Measurements from ENCODE around the gene ARID3A. TPM values are rescaled to one million over a fixed set of nuclear protein-coding genes. Genes with fewer than 3 reads are reported as not detected.

ARID3A gene
- total RNA-seq, 1 donor from 2014 or later, result 2.6 TPM

- Histone ChIP-seq H3K9ac (ENCODE audit: low read depth in 1 of 3, low read length in 3 of 3) (no peak overlapping the region), H3K4me1 (ENCODE audit: control insufficient read depth in 3 of 3, insufficient read depth in 3 of 3, low read length in 3 of 3) (peaks cover 3 to 11% (median 5%) of the 10 kb centered on the region in 3 donors), H3K27ac (ENCODE audit: low read depth, low read length) (no peak overlapping the region), H3K27me3 (ENCODE audit: control insufficient read depth in 3 of 3, insufficient read depth in 3 of 3, low read length in 3 of 3) (peaks cover 0 to 21% (median 10%) of the 10 kb centered on the region in 3 donors), H3K4me3 (ENCODE audit: low read length in 3 of 3) (no peak overlapping the region), H3K36me3 (ENCODE audit: control insufficient read depth in 3 of 3, insufficient read depth in 3 of 3, low read length in 3 of 3) (no peaks in the 10 kb centered on the region), H3K9me3 (ENCODE audit: control insufficient read depth in 3 of 3, low read length in 3 of 3) (no peaks in the 10 kb centered on the region)
Measured at GRCh38 chr19:945401-946252, 19.8 kb downstream of the ARID3A start.

- H3K9me3 ChIP-seq (ENCODE audit: control insufficient read depth in 3 of 3, low read length in 3 of 3), result no peaks in the 10 kb centered on the region
- H3K4me1 ChIP-seq (ENCODE audit: control insufficient read depth in 3 of 3, insufficient read depth in 3 of 3, low read length in 3 of 3), result peaks cover 0 to 2% (median 0%) of the 10 kb centered on the region in 3 donors
- H3K36me3 ChIP-seq (ENCODE audit: control insufficient read depth in 3 of 3, insufficient read depth in 3 of 3, low read length in 3 of 3), result no peaks in the 10 kb centered on the region
- no peak overlapping the region for H3K9ac ChIP-seq (ENCODE audit: low read depth in 1 of 3, low read length in 3 of 3)
- H3K27ac ChIP-seq (ENCODE audit: low read depth, low read length), result no peak overlapping the region
- H3K27me3 ChIP-seq (ENCODE audit: control insufficient read depth in 3 of 3, insufficient read depth in 3 of 3, low read length in 3 of 3), result peaks cover 0 to 9% (median 7%) of the 10 kb centered on the region in 3 donors
- no peak overlapping the region for H3K4me3 ChIP-seq (ENCODE audit: low read length in 3 of 3)
Measured at GRCh38 chr19:947090-947706, 21.4 kb downstream of the ARID3A start.

GRCh38 chr19:947707-948539, 22.1 kb downstream of the ARID3A start:
- H3K9ac ChIP-seq (ENCODE audit: low read depth in 1 of 3, low read length in 3 of 3), result no peak overlapping the region
- H3K9me3 ChIP-seq (ENCODE audit: control insufficient read depth in 3 of 3, low read length in 3 of 3), result no peaks in the 10 kb centered on the region
- no peak overlapping the region for H3K27ac ChIP-seq (ENCODE audit: low read depth, low read length)
- no peaks in the 10 kb centered on the region for H3K36me3 ChIP-seq (ENCODE audit: control insufficient read depth in 3 of 3, insufficient read depth in 3 of 3, low read length in 3 of 3)
- peaks cover 0 to 8% (median 3%) of the 10 kb centered on the region in 3 donors for H3K27me3 ChIP-seq (ENCODE audit: control insufficient read depth in 3 of 3, insufficient read depth in 3 of 3, low read length in 3 of 3)
- no peak overlapping the region for H3K4me3 ChIP-seq (ENCODE audit: low read length in 3 of 3)
- H3K4me1 ChIP-seq (ENCODE audit: control insufficient read depth in 3 of 3, insufficient read depth in 3 of 3, low read length in 3 of 3), result peaks cover 0 to 2% (median 0%) of the 10 kb centered on the region in 3 donors

GRCh38 chr19:948842-949496, 23.1 kb downstream of the ARID3A start:
- H3K4me3 ChIP-seq (ENCODE audit: low read length in 3 of 3), result no peak overlapping the region
- no peaks in the 10 kb centered on the region for H3K36me3 ChIP-seq (ENCODE audit: control insufficient read depth in 3 of 3, insufficient read depth in 3 of 3, low read length in 3 of 3)
- H3K27me3 ChIP-seq (ENCODE audit: control insufficient read depth in 3 of 3, insufficient read depth in 3 of 3, low read length in 3 of 3), result peaks cover 0 to 9% (median 5%) of the 10 kb centered on the region in 3 donors
- H3K4me1 ChIP-seq (ENCODE audit: control insufficient read depth in 3 of 3, insufficient read depth in 3 of 3, low read length in 3 of 3), result peaks cover 0 to 2% (median 0%) of the 10 kb centered on the region in 3 donors
- no peaks in the 10 kb centered on the region for H3K9me3 ChIP-seq (ENCODE audit: control insufficient read depth in 3 of 3, low read length in 3 of 3)
- no peak overlapping the region for H3K9ac ChIP-seq (ENCODE audit: low read depth in 1 of 3, low read length in 3 of 3)
- no peak overlapping the region for H3K27ac ChIP-seq (ENCODE audit: low read depth, low read length)

GRCh38 chr19:950352-951066, 24.7 kb downstream of the ARID3A start:
- H3K4me1 ChIP-seq (ENCODE audit: control insufficient read depth in 3 of 3, insufficient read depth in 3 of 3, low read length in 3 of 3), result peaks cover 0 to 2% (median 0%) of the 10 kb centered on the region in 3 donors
- H3K4me3 ChIP-seq (ENCODE audit: low read length in 3 of 3), result no peak overlapping the region
- H3K36me3 ChIP-seq (ENCODE audit: control insufficient read depth in 3 of 3, insufficient read depth in 3 of 3, low read length in 3 of 3), result no peaks in the 10 kb centered on the region

GRCh38 chr19:952049-952679, 26.3 kb downstream of the ARID3A start:
- Histone ChIP-seq H3K27me3 (ENCODE audit: control insufficient read depth in 3 of 3, insufficient read depth in 3 of 3, low read length in 3 of 3) (peaks cover 6 to 27% (median 21%) of the 10 kb centered on the region in 3 donors), H3K36me3 (ENCODE audit: control insufficient read depth in 3 of 3, insufficient read depth in 3 of 3, low read length in 3 of 3) (no peaks in the 10 kb centered on the region), H3K4me3 (ENCODE audit: low read length in 3 of 3) (no peak overlapping the region), H3K9ac (ENCODE audit: low read depth in 1 of 3, low read length in 3 of 3) (no peak overlapping the region), H3K27ac (ENCODE audit: low read depth, low read length) (no peak overlapping the region), H3K4me1 (ENCODE audit: control insufficient read depth in 3 of 3, insufficient read depth in 3 of 3, low read length in 3 of 3) (peaks cover 0 to 2% (median 0%) of the 10 kb centered on the region in 3 donors), H3K9me3 (ENCODE audit: control insufficient read depth in 3 of 3, low read length in 3 of 3) (no peaks in the 10 kb centered on the region)

More at GRCh38 chr19:950352-951066, 24.7 kb downstream of the ARID3A start:
- H3K9ac ChIP-seq (ENCODE audit: low read depth in 1 of 3, low read length in 3 of 3), result no peak overlapping the region
- H3K9me3 ChIP-seq (ENCODE audit: control insufficient read depth in 3 of 3, low read length in 3 of 3), result no peaks in the 10 kb centered on the region
- no peak overlapping the region for H3K27ac ChIP-seq (ENCODE audit: low read depth, low read length)
- peaks cover 5 to 16% (median 15%) of the 10 kb centered on the region in 3 donors for H3K27me3 ChIP-seq (ENCODE audit: control insufficient read depth in 3 of 3, insufficient read depth in 3 of 3, low read length in 3 of 3)

- H3K27me3 ChIP-seq (ENCODE audit: control insufficient read depth in 3 of 3, insufficient read depth in 3 of 3, low read length in 3 of 3), result peaks cover 6 to 27% (median 21%) of the 10 kb centered on the region in 3 donors
- H3K36me3 ChIP-seq (ENCODE audit: control insufficient read depth in 3 of 3, insufficient read depth in 3 of 3, low read length in 3 of 3), result no peaks in the 10 kb centered on the region
Measured at GRCh38 chr19:952680-953444, 27.0 kb downstream of the ARID3A start.

GRCh38 chr19:953445-954271, 27.8 kb downstream of the ARID3A start:
- peaks cover 6 to 27% (median 21%) of the 10 kb centered on the region in 3 donors for H3K27me3 ChIP-seq (ENCODE audit: control insufficient read depth in 3 of 3, insufficient read depth in 3 of 3, low read length in 3 of 3)
- no peak overlapping the region for H3K4me3 ChIP-seq (ENCODE audit: low read length in 3 of 3)
- H3K27ac ChIP-seq (ENCODE audit: low read depth, low read length), result no peak overlapping the region
- H3K9me3 ChIP-seq (ENCODE audit: control insufficient read depth in 3 of 3, low read length in 3 of 3), result no peaks in the 10 kb centered on the region
- H3K4me1 ChIP-seq (ENCODE audit: control insufficient read depth in 3 of 3, insufficient read depth in 3 of 3, low read length in 3 of 3), result peaks cover 0 to 2% (median 0%) of the 10 kb centered on the region in 3 donors
- no peaks in the 10 kb centered on the region for H3K36me3 ChIP-seq (ENCODE audit: control insufficient read depth in 3 of 3, insufficient read depth in 3 of 3, low read length in 3 of 3)
- H3K9ac ChIP-seq (ENCODE audit: low read depth in 1 of 3, low read length in 3 of 3), result no peak overlapping the region

More at GRCh38 chr19:952680-953444, 27.0 kb downstream of the ARID3A start:
- Histone ChIP-seq H3K9me3 (ENCODE audit: control insufficient read depth in 3 of 3, low read length in 3 of 3) (no peaks in the 10 kb centered on the region), H3K4me3 (ENCODE audit: low read length in 3 of 3) (no peak overlapping the region), H3K4me1 (ENCODE audit: control insufficient read depth in 3 of 3, insufficient read depth in 3 of 3, low read length in 3 of 3) (peaks cover 0 to 2% (median 0%) of the 10 kb centered on the region in 3 donors), H3K9ac (ENCODE audit: low read depth in 1 of 3, low read length in 3 of 3) (no peak overlapping the region), H3K27ac (ENCODE audit: low read depth, low read length) (no peak overlapping the region)

All from skeletal muscle tissue (tissue), 4 donors.